Activated CD4-positive, alpha-beta memory T cell treated with anti-CD3 and anti-CD28 coated beads, Interleukin-2, amount 10 ng/mL, durations not matched to agents 7 days and 5 days (primary cell): ENCODE measurements around the gene TMX2. TPM values are rescaled to one million over a fixed set of nuclear protein-coding genes. Genes with fewer than 3 reads are reported as not detected.
A peak's percentile ranks its signal among the peaks of the same experiment; 100 is the strongest.

ENCODE experiments used
- CTCF ChIA-PET: fragments of 350-600 bp; sonication (Branson Sonifier 250); formaldehyde crosslinking; loops from one replicate; lab custom pipeline; 2021; ENCODE audit warnings: antibody characterized with exemption, inconsistent platforms; lab: Charles Lee
- POLR2A ChIA-PET: fragments of 350-600 bp; sonication (Branson Sonifier 250); formaldehyde crosslinking; loops from one replicate; lab custom pipeline; 2021; ENCODE audit warnings: antibody characterized with exemption; lab: Charles Lee
- DNase-seq: peaks from one replicate; pipeline ENCODE4 v3.0.0-alpha.2; 2020
- H3K27ac Mint-ChIP-seq: one replicate; pipeline ENCODE4 v1.8.0; 2021; ENCODE audit warnings: mild to moderate bottlenecking, mixed read lengths
- H3K27me3 Mint-ChIP-seq: one replicate; pipeline ENCODE4 v1.8.0; 2021; ENCODE audit warnings: mixed read lengths
- H3K36me3 Mint-ChIP-seq: one replicate; pipeline ENCODE4 v1.8.0; 2021; ENCODE audit warnings: low read depth, mixed read lengths
- H3K4me1 Mint-ChIP-seq: one replicate; pipeline ENCODE4 v1.8.0; 2021; ENCODE audit warnings: mixed read lengths
- H3K4me3 Mint-ChIP-seq: one replicate; pipeline ENCODE4 v1.8.0; 2021; ENCODE audit warnings: mild to moderate bottlenecking, mixed read lengths
- H3K9me3 Mint-ChIP-seq: one replicate; pipeline ENCODE4 v1.8.0; 2021; ENCODE audit warnings: mixed read lengths
- total RNA-seq, 2 experiments: library from RNA; stranded (reverse); gene quantifications; one replicate each; pipeline ENCODE4 v1.2.3, GENCODE V29; 2021

TMX2 gene
- total RNA-seq, 2 experiments from 2014 or later: 47.0 to 53.6 TPM

DNA sequence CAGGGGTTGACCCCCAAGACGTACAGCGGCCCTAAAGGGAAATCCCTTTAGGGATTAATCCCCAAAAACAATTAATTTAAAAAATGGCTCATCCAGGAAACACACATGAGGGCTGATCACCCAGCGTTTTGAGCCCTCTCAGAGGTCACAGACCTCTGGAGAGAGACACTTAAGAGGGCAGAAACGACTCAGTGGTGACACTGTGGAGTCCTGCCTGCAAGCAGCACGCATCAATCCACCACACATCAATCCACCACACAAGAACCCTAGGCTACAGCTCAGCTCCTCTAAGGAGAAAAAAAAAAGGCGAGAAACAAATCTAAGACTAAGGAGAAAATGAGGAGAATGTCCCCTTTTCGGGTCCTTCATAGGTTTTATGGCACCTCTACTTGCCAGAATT is 16.4 kb downstream of the TMX2 start:
- Mint-ChIP-seq H3K27me3 (no peaks in the 10 kb centered on the region), H3K4me3 (no peak overlapping the region), H3K36me3 (peaks cover 2% of the 10 kb centered on the region), H3K4me1 (peaks cover 8% of the 10 kb centered on the region), H3K9me3 (no peaks in the 10 kb centered on the region), H3K27ac (no peak overlapping the region)
- DNase-seq: no peak
- POLR2A ChIA-PET: interaction anchor here (0.6 to 3.5 kb wide), 3 partner anchors 12 to 43 kb away, joined by 3 to 15 read pairs (median 4); partner anchors contain the start of gene SELENOH
- CTCF ChIA-PET: interaction anchor here (1.3 to 2.7 kb wide), 2 partner anchors 14 to 72 kb away, joined by 4 to 14 read pairs; no protein-coding TSS in a partner anchor

- Mint-ChIP-seq H3K9me3 (no peaks in the 10 kb centered on the region), H3K27ac (no peak overlapping the region), H3K36me3 (peaks cover 2% of the 10 kb centered on the region), H3K27me3 (no peaks in the 10 kb centered on the region), H3K4me1 (peaks cover 10% of the 10 kb centered on the region), H3K4me3 (no peak overlapping the region)
- DNase-seq: no peak
- CTCF ChIA-PET: interaction anchor here (0.6 to 2.7 kb wide), 3 partner anchors 15 to 71 kb away, joined by 3 to 14 read pairs (median 4); no protein-coding TSS in a partner anchor
- POLR2A ChIA-PET: interaction anchor here (1.6 to 3.5 kb wide), 2 partner anchors 11 to 18 kb away, joined by 3 to 15 read pairs; partner anchors contain the start of gene SELENOH
Observed at GRCh38 chr11:57729479-57729878, 17.1 kb downstream of the TMX2 start.

- Mint-ChIP-seq H3K36me3 (peaks cover 9% of the 10 kb centered on the region), H3K9me3 (no peaks in the 10 kb centered on the region), H3K4me1 (peaks cover 19% of the 10 kb centered on the region), H3K4me3 (no peak overlapping the region), H3K27me3 (no peaks in the 10 kb centered on the region), H3K27ac (no peak overlapping the region)
- ChIA-PET CTCF (no interaction called here), POLR2A (interaction anchor here (0.6 to 1.7 kb wide), 2 partner anchors 9 to 59 kb away, joined by 3 to 9 read pairs; no protein-coding TSS in a partner anchor)
- no peak for DNase-seq
Observed at GRCh38 chr11:57732661-57733060, 20.3 kb downstream of the TMX2 start.

GRCh38 chr11:57735619-57736298 is 23.4 kb downstream of the TMX2 start:
- CTCF ChIA-PET: interaction anchor here (1.1 to 1.4 kb wide), 4 partner anchors 21 to 243 kb away, joined by 3 to 5 read pairs (median 4); no protein-coding TSS in a partner anchor
- peaks cover 27% of the 10 kb centered on the region for H3K36me3 Mint-ChIP-seq
- H3K9me3 Mint-ChIP-seq: no peaks in the 10 kb centered on the region

DNA sequence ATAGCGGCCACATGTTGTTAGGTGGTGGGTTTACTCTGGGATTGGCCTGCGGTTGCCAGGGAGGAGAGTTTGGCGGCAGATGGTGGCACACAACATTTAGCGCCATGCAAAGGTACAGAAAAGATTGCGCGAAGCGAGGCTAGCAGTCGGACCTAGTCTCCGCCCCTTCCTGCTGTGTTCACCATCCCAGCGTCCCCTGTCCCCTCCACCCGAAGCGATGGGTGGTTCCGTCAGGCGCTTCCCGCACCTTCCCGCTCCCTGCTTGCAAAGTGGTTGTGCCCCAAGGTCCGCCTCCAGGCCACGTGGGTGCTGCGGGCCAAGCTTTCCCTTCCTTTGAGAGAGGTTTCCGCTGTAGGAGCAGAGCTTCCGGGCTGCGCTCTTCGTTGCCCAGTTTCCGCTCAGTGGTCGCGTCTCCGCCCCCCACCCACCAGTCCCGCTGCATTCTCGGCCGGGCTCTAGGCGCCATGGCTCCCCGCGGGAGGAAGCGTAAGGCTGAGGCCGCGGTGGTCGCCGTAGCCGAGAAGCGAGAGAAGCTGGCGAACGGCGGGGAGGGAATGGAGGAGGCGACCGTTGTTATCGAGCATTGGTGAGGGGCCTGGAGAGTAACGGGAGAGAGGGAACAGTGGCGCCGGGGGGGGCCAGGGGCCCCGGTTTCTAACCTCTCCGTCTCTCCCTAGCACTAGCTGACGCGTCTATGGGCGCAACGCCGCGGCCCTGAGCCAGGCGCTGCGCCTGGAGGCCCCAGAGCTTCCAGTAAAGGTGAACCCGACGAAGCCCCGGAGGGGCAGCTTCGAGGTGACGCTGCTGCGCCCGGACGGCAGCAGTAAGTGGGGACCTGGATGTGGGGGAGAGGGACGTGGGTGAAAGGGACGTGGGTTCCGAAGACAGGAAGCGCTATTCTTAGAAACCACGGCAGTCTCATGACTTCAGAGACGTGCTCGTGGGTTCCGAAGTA is 29.0 kb downstream of the TMX2 start, which contains the start of gene SELENOH:
Gene SELENOH (plus strand): TSS at position 360 of the 955 bp plus-strand sequence. CDS start 105 bp downstream, at position 465.
- Mint-ChIP-seq H3K27me3 (no peaks in the 10 kb centered on the region), H3K4me1 (peaks cover 26% of the 10 kb centered on the region), H3K9me3 (no peaks in the 10 kb centered on the region), H3K27ac (peak within 1 kb of the TSS; percentile 95), H3K36me3 (peaks cover 62% of the 10 kb centered on the region), H3K4me3 (peak within 1 kb of the TSS; percentile 98)
- DNase-seq: peak; percentile 96
- ChIA-PET POLR2A (interaction anchor here (0.7 to 3.1 kb wide), 30 partner anchors 10 to 1403 kb away, joined by 3 to 54 read pairs (median 4); partner anchors contain the start of genes BTBD18, CLP1, FAM111B and MED19), CTCF (interaction anchor here (0.6 to 4.1 kb wide), 7 partner anchors 10 to 174 kb away, joined by 3 to 35 read pairs (median 4); partner anchors contain the start of genes BTBD18 and UBE2L6)

More at GRCh38 chr11:57735619-57736298, 23.4 kb downstream of the TMX2 start:
- Mint-ChIP-seq H3K4me3 (no peak overlapping the region), H3K27me3 (no peaks in the 10 kb centered on the region), H3K4me1 (peaks cover 19% of the 10 kb centered on the region), H3K27ac (peak overlapping the region; percentile 17)
- POLR2A ChIA-PET: interaction anchor here (1.0 to 1.2 kb wide), 2 partner anchors 26 to 68 kb away, joined by 3 to 4 read pairs; no protein-coding TSS in a partner anchor
- DNase-seq: no peak

DNA sequence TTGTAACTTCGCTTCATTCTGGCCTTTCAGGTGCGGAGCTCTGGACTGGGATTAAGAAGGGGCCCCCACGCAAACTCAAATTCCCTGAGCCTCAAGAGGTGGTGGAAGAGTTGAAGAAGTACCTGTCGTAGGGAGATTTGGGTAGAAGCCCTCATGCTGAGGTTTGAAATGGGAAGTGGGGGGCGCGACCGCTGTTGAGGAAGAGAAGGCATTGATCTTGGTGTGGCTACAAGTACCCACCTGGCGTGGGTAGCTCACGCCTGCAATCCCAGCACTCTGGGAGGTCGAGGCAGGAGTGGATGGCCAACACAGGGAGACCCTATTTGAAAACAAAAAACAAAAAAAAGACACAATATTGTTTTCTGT is 29.7 kb downstream of the TMX2 start:
- peak overlapping the region; percentile 95 for H3K27ac Mint-ChIP-seq
- H3K4me1 Mint-ChIP-seq: peaks cover 28% of the 10 kb centered on the region
- H3K9me3 Mint-ChIP-seq: no peaks in the 10 kb centered on the region
- peaks cover 68% of the 10 kb centered on the region for H3K36me3 Mint-ChIP-seq
- ChIA-PET CTCF (interaction anchor here (0.6 to 4.1 kb wide), 6 partner anchors 10 to 174 kb away, joined by 4 to 35 read pairs (median 4); partner anchors contain the start of genes BTBD18 and UBE2L6), POLR2A (interaction anchor here (0.7 to 3.1 kb wide), 28 partner anchors 10 to 1402 kb away, joined by 3 to 54 read pairs (median 4); partner anchors contain the start of genes BTBD18, CLP1, FAM111B and MED19)
- H3K27me3 Mint-ChIP-seq: no peaks in the 10 kb centered on the region
- peak overlapping the region; percentile 98 for H3K4me3 Mint-ChIP-seq
- no peak for DNase-seq

DNA sequence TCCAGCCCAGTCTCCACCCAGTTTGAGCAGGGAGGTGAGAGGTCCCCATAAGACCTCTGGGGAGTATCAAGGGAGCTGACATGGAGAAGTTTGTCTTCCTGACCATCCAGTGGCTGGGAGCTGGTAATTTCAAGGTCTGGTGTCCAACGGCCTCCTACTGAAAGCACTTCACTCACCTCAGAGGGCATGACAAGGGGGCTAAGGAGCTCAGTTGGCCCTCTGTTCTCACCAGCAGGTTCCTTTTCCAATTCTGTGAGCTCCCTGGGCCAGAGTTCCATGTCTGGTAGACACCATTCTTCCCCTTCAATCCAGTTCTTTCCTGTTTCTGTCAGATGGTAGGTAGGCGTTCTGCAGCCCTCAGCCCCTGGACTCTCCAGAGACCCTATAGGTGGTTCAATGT is 32.0 kb downstream of the TMX2 start:
- Mint-ChIP-seq H3K27me3 (no peaks in the 10 kb centered on the region), H3K9me3 (no peaks in the 10 kb centered on the region), H3K4me3 (no peak overlapping the region), H3K27ac (peak overlapping the region; percentile 36), H3K36me3 (peaks cover 59% of the 10 kb centered on the region), H3K4me1 (peaks cover 30% of the 10 kb centered on the region)
- DNase-seq: no peak
- POLR2A ChIA-PET: interaction anchor here (1.1 to 1.3 kb wide), 2 partner anchors 33 to 56 kb away, joined by 4 to 5 read pairs; partner anchors contain the start of genes MED19 and TMX2
- CTCF ChIA-PET: no interaction called here

DNA sequence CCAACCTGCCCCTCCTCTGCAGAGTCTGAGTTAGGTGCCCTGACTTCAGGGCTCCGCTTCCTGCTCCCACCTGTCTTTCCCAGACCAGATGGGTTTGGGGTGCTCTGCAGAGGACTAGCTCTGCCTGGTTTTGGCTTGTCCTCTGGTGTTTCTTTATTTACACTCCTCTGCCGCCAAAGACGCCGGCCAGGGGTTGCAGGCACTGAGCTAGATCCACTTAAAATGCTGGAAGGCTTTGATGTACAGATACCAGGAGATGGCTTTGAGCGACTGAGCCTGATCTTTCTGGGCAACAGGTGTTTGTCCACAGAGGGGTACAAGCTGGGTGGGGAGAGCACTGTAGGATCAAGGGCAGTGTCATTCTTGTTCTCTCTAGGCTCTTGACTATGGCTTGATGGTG is 32.8 kb downstream of the TMX2 start:
- Mint-ChIP-seq H3K9me3 (no peaks in the 10 kb centered on the region), H3K36me3 (peaks cover 55% of the 10 kb centered on the region), H3K4me3 (no peak overlapping the region), H3K4me1 (peaks cover 27% of the 10 kb centered on the region), H3K27ac (no peak overlapping the region), H3K27me3 (no peaks in the 10 kb centered on the region)
- no peak for DNase-seq
- POLR2A ChIA-PET: interaction anchor here (1.1 kb wide), 1 partner anchor 33 kb away, joined by 4 read pairs; the partner anchor contains the start of genes MED19 and TMX2
- CTCF ChIA-PET: interaction anchor here (1.2 to 5.4 kb wide), 2 partner anchors 13 to 56 kb away, joined by 4 to 37 read pairs; no protein-coding TSS in a partner anchor

- H3K4me3 Mint-ChIP-seq: no peak overlapping the region
- peaks cover 19% of the 10 kb centered on the region for H3K4me1 Mint-ChIP-seq
- H3K27me3 Mint-ChIP-seq: no peaks in the 10 kb centered on the region
- CTCF ChIA-PET: interaction anchor here (5.4 kb wide), 1 partner anchor 54 kb away, joined by 37 read pairs; no protein-coding TSS in a partner anchor
- H3K27ac Mint-ChIP-seq: no peak overlapping the region
- no peaks in the 10 kb centered on the region for H3K9me3 Mint-ChIP-seq
- no peak for DNase-seq
- POLR2A ChIA-PET: interaction anchor here (0.9 kb wide), 1 partner anchor 18 kb away, joined by 3 read pairs; no protein-coding TSS in a partner anchor
- peaks cover 48% of the 10 kb centered on the region for H3K36me3 Mint-ChIP-seq
Observed at GRCh38 chr11:57746920-57747319, 34.5 kb downstream of the TMX2 start.

- no peak overlapping the region for H3K4me3 Mint-ChIP-seq
- H3K9me3 Mint-ChIP-seq: no peaks in the 10 kb centered on the region
- POLR2A ChIA-PET: interaction anchor here (1.0 to 2.1 kb wide), 2 partner anchors 9 to 49 kb away, joined by 4 to 13 read pairs; partner anchors contain the start of gene SELENOH
- H3K27ac Mint-ChIP-seq: no peak overlapping the region
- peaks cover 18% of the 10 kb centered on the region for H3K36me3 Mint-ChIP-seq
- no peak for DNase-seq
- no peaks in the 10 kb centered on the region for H3K27me3 Mint-ChIP-seq
- CTCF ChIA-PET: interaction anchor here (0.5 to 2.2 kb wide), 11 partner anchors 10 to 84 kb away, joined by 3 to 60 read pairs (median 3); partner anchors contain the start of gene SELENOH
- H3K4me1 Mint-ChIP-seq: peaks cover 4% of the 10 kb centered on the region
Observed at GRCh38 chr11:57751176-57751575, 38.8 kb downstream of the TMX2 start.

DNA sequence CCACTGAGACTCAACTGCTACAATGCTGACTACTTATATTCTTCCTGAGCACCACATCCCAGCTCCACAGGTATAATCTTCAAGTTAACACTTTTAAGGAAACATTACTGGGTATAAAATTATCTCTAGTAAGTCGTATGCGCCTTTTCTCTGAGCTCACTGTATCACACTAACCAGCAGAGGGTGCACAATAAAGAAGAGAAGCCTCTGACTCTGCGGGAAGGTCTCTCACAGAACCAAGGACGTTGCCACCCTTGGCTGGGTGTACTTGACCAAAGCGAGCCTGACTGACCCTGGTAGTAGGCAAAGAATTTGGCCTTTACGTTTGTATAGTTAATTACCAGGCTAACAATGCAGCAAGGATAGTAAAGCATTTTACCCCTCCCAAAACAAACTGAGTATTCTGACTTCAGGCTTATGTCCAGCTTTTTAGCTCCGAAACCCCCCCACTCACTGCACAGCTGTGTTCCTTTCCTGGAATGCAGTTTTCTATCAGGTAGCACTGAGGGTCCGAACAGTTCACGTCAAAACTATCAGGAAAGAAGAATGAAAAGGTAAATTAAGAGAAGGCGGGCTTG is 39.4 kb downstream of the TMX2 start, which contains the start of gene BTBD18:
Gene BTBD18 (minus strand): TSS at position 144 of the 578 bp plus-strand sequence. CDS start 631 bp downstream, outside the sequence.
- Mint-ChIP-seq H3K9me3 (no peaks in the 10 kb centered on the region), H3K4me3 (no peak within 1 kb of the TSS), H3K36me3 (peaks cover 14% of the 10 kb centered on the region), H3K27ac (no peak within 1 kb of the TSS), H3K27me3 (no peaks in the 10 kb centered on the region), H3K4me1 (peaks cover 4% of the 10 kb centered on the region)
- no peak for DNase-seq
- CTCF ChIA-PET: interaction anchor here (0.5 to 2.2 kb wide), 13 partner anchors 9 to 84 kb away, joined by 3 to 60 read pairs (median 3); partner anchors contain the start of gene SELENOH
- POLR2A ChIA-PET: interaction anchor here (0.8 to 2.1 kb wide), 3 partner anchors 10 to 49 kb away, joined by 3 to 13 read pairs (median 4); partner anchors contain the start of gene SELENOH
